ENCODE measurements around the gene LMNTD2.
A peak's percentile ranks its signal among the peaks of the same experiment; 100 is the strongest.

Gene LMNTD2

DNA sequence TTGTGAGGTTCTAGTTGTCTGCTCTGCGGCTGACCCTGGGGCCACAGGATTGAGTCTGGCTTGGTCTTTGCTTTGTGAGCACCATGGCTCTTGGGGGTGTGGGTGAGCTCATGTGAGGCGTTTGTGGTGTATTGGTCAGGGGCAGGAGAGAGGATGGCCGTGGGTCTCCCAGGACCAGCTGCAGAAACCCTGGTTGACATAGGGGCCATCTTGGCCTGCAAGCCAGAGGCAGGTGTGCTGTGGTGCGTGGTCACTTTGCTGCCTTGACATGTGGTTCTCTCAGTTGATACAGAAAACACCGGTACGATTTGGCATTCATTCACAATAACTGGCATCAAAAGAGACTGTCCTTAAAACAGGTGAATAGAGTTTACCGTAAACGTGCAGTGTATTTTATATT, 27.0 kb upstream of the LMNTD2 start:
- no peaks in the 10 kb centered on the region for H3K4me1 ChIP-seq (ENCODE audit: control insufficient read depth, insufficient read depth, low read length)
- no peaks in the 10 kb centered on the region for H3K27me3 ChIP-seq (ENCODE audit: control insufficient read depth, insufficient read depth, low read length, poor library complexity, severe bottlenecking)
- H3K27ac ChIP-seq (ENCODE audit: insufficient read depth, low read depth, low read length, poor library complexity, severe bottlenecking) = no peak overlapping the region
- 96 to 97% methylated on average over 8 of the region's 8 CpGs for WGBS, 2 experiments
- H3K4me3 ChIP-seq (ENCODE audit: insufficient read depth, low read depth, low read length) = no peak overlapping the region
- H3K36me3 ChIP-seq (ENCODE audit: control insufficient read depth, insufficient read depth, low read length) = peaks cover 52% of the 10 kb centered on the region
- no peaks in the 10 kb centered on the region for H3K9me3 ChIP-seq (ENCODE audit: control insufficient read depth, low read length)

DNA sequence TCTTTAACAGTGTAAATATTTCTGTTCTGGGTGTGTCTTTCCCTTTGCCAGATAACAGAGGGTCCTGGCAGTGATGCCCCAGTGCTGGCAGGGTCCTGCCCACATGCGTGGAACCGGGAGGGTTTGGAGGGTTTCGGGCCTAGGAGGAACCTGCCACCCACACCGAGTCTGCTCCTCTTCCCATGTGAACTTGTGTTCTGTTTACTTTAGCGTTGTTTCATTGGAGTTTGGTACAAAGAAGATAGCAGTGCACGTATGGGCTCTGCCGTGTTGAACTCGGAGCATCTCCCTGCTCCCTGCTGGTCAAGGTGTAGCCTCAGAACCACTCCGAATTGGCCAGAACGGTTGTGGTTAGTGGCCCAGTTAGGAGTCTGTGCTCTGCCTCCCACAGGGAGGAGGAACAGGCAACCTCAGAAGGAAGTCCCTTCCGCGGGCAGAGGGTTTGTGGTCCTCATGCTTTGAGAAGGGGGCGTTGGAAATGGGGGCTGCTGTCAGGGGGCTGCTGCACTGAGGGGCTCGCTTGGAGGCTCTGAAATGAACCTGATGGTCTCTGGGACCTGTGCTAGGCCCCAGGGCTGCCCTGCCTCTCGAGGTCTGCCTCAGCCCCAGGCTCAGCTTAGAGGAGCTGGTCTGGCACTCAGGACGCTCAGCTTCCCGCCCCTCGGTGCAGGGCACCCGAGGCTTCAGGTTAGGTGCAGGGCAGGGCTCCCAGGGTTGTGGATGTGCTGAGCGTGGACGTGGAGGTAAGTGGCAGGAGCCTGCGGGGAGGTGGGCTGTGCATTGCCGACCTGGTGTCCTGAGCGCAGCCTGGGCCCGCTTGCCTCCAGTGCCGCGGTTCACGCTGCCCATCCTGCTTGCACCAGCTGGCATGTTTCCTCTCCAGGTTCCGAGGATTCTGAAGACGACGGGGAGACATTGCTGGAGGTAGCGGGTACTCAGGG, 26.1 kb upstream of the LMNTD2 start:
- Histone ChIP-seq H3K27me3 (ENCODE audit: control insufficient read depth, insufficient read depth, low read length, poor library complexity, severe bottlenecking) (no peaks in the 10 kb centered on the region), H3K4me1 (ENCODE audit: control insufficient read depth, insufficient read depth, low read length) (no peaks in the 10 kb centered on the region), H3K36me3 (ENCODE audit: control insufficient read depth, insufficient read depth, low read length) (peaks cover 50% of the 10 kb centered on the region), H3K9me3 (ENCODE audit: control insufficient read depth, low read length) (no peaks in the 10 kb centered on the region), H3K27ac (ENCODE audit: insufficient read depth, low read depth, low read length, poor library complexity, severe bottlenecking) (no peak overlapping the region), H3K4me3 (ENCODE audit: insufficient read depth, low read depth, low read length) (no peak overlapping the region)
- WGBS, 2 experiments = 95 to 97% methylated on average over 32 of the region's 32 CpGs

DNA sequence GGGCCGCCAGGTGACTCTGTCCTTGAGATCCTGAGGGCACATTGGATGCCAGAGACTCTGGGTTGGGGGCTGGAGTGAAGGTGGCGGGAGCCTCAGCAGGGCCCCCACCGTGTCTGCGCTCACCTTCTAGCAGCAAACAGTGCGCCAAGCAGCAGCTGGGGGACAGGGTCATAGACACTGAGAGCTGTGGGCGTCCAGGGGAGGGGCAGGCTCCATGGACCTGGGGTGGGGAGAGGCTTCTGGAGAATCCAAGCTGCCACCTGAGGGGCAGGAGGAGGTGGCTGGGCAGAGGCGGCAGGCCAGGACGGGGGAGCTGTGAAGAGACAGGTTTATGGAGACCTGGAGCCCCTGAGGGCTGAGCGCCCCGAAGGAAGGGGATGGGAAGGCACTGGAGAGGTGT, 23.7 kb upstream of the LMNTD2 start:
- H3K27me3 ChIP-seq (ENCODE audit: control insufficient read depth, insufficient read depth, low read length, poor library complexity, severe bottlenecking) = no peaks in the 10 kb centered on the region
- H3K4me1 ChIP-seq (ENCODE audit: control insufficient read depth, insufficient read depth, low read length) = no peaks in the 10 kb centered on the region
- peaks cover 36% of the 10 kb centered on the region for H3K36me3 ChIP-seq (ENCODE audit: control insufficient read depth, insufficient read depth, low read length)
- H3K27ac ChIP-seq (ENCODE audit: insufficient read depth, low read depth, low read length, poor library complexity, severe bottlenecking) = no peak overlapping the region
- no peak overlapping the region for H3K4me3 ChIP-seq (ENCODE audit: insufficient read depth, low read depth, low read length)
- WGBS, 2 experiments = 94 to 97% methylated on average over 10 of the region's 10 CpGs
- no peaks in the 10 kb centered on the region for H3K9me3 ChIP-seq (ENCODE audit: control insufficient read depth, low read length)

DNA sequence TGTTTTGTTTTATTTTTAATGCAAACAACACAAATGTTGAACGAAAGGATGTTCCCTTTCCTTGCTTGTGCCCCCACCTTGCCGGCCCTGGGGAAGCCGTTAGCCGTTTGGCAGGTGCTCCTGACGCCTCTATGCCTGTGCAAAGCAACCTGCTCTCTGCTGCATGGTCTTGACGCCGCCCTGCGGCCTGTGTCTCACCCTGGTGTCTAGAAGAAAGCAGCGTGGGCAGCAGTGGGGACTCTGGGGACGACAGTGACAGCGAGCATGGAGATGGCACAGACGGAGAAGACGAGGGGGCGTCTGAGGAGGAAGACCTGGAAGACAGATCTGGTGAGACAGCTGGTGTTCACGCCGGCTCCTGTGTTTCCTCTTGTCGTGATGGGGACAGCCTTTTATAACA, 21.2 kb upstream of the LMNTD2 start:
- H3K36me3 ChIP-seq (ENCODE audit: control insufficient read depth, insufficient read depth, low read length) = peaks cover 26% of the 10 kb centered on the region
- 96% methylated on average over 17 of the region's 17 CpGs for WGBS, 2 experiments
- H3K27ac ChIP-seq (ENCODE audit: insufficient read depth, low read depth, low read length, poor library complexity, severe bottlenecking) = no peak overlapping the region
- no peaks in the 10 kb centered on the region for H3K9me3 ChIP-seq (ENCODE audit: control insufficient read depth, low read length)
- peaks cover 10% of the 10 kb centered on the region for H3K4me1 ChIP-seq (ENCODE audit: control insufficient read depth, insufficient read depth, low read length)
- H3K27me3 ChIP-seq (ENCODE audit: control insufficient read depth, insufficient read depth, low read length, poor library complexity, severe bottlenecking) = no peaks in the 10 kb centered on the region
- H3K4me3 ChIP-seq (ENCODE audit: insufficient read depth, low read depth, low read length) = no peak overlapping the region

DNA sequence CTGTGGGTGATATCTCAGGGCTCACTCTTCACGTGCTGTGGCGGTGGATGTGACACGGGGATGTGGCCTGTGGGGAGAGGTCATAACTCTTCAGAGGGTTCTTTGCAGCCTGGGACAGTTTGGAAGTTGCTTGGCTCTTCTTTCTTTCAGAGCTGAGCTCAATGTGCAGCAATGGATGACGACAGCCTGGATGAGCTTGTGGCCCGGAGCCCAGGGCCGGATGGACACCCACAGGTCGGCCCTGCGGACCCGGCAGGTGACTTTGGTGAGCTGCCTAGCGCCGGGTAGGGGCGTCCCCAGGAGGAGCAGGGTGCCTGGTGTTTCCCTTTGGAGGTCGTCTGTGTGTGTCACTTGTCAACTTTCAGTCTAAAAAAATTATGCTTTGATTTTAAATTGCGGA, 20.8 kb upstream of the LMNTD2 start:
- Histone ChIP-seq H3K27me3 (ENCODE audit: control insufficient read depth, insufficient read depth, low read length, poor library complexity, severe bottlenecking) (no peaks in the 10 kb centered on the region), H3K4me3 (ENCODE audit: insufficient read depth, low read depth, low read length) (no peak overlapping the region), H3K9me3 (ENCODE audit: control insufficient read depth, low read length) (no peaks in the 10 kb centered on the region), H3K27ac (ENCODE audit: insufficient read depth, low read depth, low read length, poor library complexity, severe bottlenecking) (no peak overlapping the region), H3K4me1 (ENCODE audit: control insufficient read depth, insufficient read depth, low read length) (peaks cover 10% of the 10 kb centered on the region), H3K36me3 (ENCODE audit: control insufficient read depth, insufficient read depth, low read length) (peaks cover 21% of the 10 kb centered on the region)
- 95 to 97% methylated on average over 14 of the region's 14 CpGs for WGBS, 2 experiments

DNA sequence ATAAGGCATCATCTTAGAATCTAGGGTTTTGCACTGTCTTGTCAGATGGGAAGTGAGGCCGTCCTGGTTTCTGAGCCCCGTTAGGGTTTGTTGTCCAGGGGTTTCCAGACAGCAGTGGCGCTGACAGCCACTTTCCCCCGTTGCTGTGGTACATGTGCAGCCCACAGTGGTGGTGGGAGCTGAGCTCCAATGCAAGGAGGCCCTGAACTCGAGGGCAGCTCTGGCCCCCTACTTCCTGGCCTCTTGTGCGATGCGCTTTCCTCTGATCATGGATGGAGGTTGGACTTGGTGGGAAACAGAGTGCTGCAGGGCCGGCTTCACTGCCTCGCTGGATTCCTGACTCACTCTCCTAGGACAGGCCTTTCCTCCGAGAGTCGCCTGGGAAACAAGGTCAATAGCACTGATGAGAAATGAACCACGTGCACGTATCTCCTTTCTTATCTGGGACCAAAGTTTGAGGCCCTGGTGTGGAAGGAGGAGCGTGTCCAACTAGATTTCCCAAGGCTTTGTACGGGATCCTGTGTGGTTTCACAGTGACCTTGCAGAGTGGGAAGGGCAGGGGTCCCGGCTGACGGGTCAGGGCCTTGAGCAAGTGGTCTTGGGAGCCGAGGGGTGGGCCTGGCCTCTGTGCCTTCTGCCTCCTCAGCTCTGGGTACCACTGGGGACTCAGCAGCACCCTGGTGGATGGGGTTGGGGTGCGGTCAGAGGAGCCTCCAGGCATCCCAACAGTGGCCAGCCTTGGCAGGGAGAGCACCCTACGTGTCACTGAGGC, 19.5 kb upstream of the LMNTD2 start:
- peaks cover 17% of the 10 kb centered on the region for H3K36me3 ChIP-seq (ENCODE audit: control insufficient read depth, insufficient read depth, low read length)
- H3K27me3 ChIP-seq (ENCODE audit: control insufficient read depth, insufficient read depth, low read length, poor library complexity, severe bottlenecking) = peaks cover 6% of the 10 kb centered on the region
- no peak overlapping the region for H3K27ac ChIP-seq (ENCODE audit: insufficient read depth, low read depth, low read length, poor library complexity, severe bottlenecking)
- no peaks in the 10 kb centered on the region for H3K9me3 ChIP-seq (ENCODE audit: control insufficient read depth, low read length)
- no peak overlapping the region for H3K4me3 ChIP-seq (ENCODE audit: insufficient read depth, low read depth, low read length)
- peaks cover 10% of the 10 kb centered on the region for H3K4me1 ChIP-seq (ENCODE audit: control insufficient read depth, insufficient read depth, low read length)
- 96% methylated on average over 20 of the region's 20 CpGs for WGBS, 2 experiments

DNA sequence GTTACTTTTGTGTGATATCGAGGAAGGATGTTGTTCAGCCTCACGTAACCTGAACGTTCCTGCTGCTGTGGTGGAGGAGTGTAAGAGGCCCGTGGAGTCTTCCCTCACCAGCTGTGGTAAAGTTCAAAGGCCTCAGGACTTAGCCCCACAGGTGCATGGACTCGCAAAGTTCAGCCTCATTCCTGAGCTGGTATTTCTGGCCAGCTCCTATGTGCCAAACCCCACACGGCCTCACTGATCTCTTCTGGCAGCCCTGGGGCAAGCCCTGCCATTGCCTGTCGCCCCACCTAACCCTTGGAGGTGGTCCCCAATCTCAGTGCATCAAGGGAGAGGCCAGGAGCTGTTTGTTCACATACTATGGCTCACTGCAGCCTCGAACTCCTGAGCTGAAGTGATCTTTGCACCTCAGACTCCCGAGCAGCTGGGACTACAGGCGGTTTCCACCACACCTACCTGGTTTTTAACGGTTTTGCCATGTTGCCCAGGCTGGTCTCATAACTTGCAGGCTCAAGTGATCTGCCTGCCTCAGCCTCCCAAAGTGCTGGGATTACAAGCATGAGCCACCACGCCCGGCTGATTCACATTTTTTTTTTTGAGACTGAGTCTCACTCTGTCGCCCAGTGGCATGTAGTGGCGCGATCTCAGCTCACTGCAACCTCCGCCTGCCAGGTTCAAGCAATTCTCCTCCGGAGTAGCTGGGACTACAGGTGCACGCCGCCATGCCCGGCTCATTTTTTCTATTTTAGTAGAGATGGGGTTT, 17.9 kb upstream of the LMNTD2 start:
- Histone ChIP-seq H3K27ac (ENCODE audit: insufficient read depth, low read depth, low read length, poor library complexity, severe bottlenecking) (no peak overlapping the region), H3K27me3 (ENCODE audit: control insufficient read depth, insufficient read depth, low read length, poor library complexity, severe bottlenecking) (peaks cover 16% of the 10 kb centered on the region), H3K9me3 (ENCODE audit: control insufficient read depth, low read length) (no peaks in the 10 kb centered on the region), H3K4me1 (ENCODE audit: control insufficient read depth, insufficient read depth, low read length) (peaks cover 14% of the 10 kb centered on the region), H3K4me3 (ENCODE audit: insufficient read depth, low read depth, low read length) (no peak overlapping the region), H3K36me3 (ENCODE audit: control insufficient read depth, insufficient read depth, low read length) (peaks cover 12% of the 10 kb centered on the region)
- WGBS, 2 experiments = 94% methylated on average over 21 of the region's 21 CpGs

DNA sequence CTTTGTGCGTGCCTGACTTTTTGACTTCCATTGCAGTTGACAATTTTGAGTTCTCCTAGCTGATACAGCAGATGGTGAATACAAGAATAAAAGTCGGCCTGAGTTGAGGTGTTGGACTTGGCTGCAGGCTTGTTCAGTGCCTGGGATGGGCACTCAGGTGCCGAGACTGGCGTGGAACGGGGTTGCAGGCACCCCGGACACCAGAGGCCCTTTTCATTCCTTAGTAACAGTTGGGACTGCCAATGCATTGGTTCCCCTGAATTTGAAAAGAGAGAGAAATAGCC, 17.0 kb upstream of the LMNTD2 start:
- H3K9me3 ChIP-seq (ENCODE audit: control insufficient read depth, low read length) = no peaks in the 10 kb centered on the region
- peaks cover 7% of the 10 kb centered on the region for H3K36me3 ChIP-seq (ENCODE audit: control insufficient read depth, insufficient read depth, low read length)
- WGBS, 2 experiments = 84 to 86% methylated on average over 6 of the region's 6 CpGs
- H3K4me3 ChIP-seq (ENCODE audit: insufficient read depth, low read depth, low read length) = peak overlapping the region; percentile 66
- no peak overlapping the region for H3K27ac ChIP-seq (ENCODE audit: insufficient read depth, low read depth, low read length, poor library complexity, severe bottlenecking)
- peaks cover 14% of the 10 kb centered on the region for H3K4me1 ChIP-seq (ENCODE audit: control insufficient read depth, insufficient read depth, low read length)
- H3K27me3 ChIP-seq (ENCODE audit: control insufficient read depth, insufficient read depth, low read length, poor library complexity, severe bottlenecking) = peaks cover 16% of the 10 kb centered on the region

DNA sequence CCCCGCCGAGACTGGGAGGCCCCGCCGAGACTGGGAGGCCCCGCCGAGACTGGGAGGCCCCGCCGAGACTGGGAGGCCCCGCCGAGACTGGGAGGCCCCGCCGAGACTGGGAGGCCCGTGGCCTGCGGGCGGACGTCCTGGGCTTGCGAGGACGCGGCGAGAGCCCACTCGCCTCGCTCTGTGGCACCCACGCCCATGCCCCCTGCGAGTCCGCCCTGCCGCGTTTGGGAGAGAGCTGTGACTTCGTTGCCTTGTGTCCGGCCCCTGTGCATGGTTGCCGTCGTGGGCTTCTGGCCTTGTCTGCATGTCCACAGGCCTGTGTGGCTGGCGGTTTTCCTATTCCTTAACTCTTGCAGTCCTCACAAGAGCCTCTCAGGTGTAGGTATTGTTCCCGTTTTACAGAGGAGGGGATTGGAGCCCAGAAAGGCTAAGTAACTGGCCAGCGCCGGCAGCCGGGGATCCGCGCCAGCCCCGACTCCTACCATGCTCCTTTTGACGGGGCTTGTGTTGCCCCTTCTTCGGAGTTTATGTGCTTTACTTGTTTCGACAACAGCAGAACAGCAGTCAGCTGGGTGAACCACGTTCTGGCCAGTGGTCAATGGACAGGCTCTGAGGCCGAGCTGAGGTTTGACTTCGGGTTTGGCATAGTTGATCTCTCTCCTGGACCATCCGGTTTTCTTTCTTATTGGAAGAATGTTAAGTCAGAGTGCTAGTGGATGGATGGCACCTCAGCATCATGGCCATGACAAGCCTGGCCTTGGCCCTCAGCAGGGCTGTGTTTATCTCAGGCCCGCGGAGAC, 16.5 kb upstream of the LMNTD2 start:
- whole genome bisulfite sequencing, 2 experiments = 8 to 9% methylated on average over 46 of the region's 48 CpGs
- H3K4me1 ChIP-seq (ENCODE audit: control insufficient read depth, insufficient read depth, low read length) = peaks cover 15% of the 10 kb centered on the region
- H3K27ac ChIP-seq (ENCODE audit: insufficient read depth, low read depth, low read length, poor library complexity, severe bottlenecking) = no peak overlapping the region
- H3K27me3 ChIP-seq (ENCODE audit: control insufficient read depth, insufficient read depth, low read length, poor library complexity, severe bottlenecking) = peaks cover 16% of the 10 kb centered on the region
- peaks cover 7% of the 10 kb centered on the region for H3K36me3 ChIP-seq (ENCODE audit: control insufficient read depth, insufficient read depth, low read length)
- H3K4me3 ChIP-seq (ENCODE audit: insufficient read depth, low read depth, low read length) = peak overlapping the region; percentile 66
- no peaks in the 10 kb centered on the region for H3K9me3 ChIP-seq (ENCODE audit: control insufficient read depth, low read length)
